GM19324 (cell line): ENCODE measurements around the gene TRIM17.

ENCODE experiments used
- ATAC-seq: cut with Tn5 transposase; IDR thresholded peaks from one replicate; pipeline ENCODE4 v1.9.1; 2021; ENCODE audit warnings: mild to moderate bottlenecking, moderate library complexity; ENCODE audit not compliant: unreplicated experiment, low FRiP score

Gene TRIM17

GRCh38 chr1:228371741-228372182 is 44.9 kb downstream of the TRIM17 start:
- no peak for ATAC-seq

- ATAC-seq = no peak
Observed at GRCh38 chr1:228370941-228371740, 45.5 kb downstream of the TRIM17 start.

- ATAC-seq = no peak
Observed at GRCh38 chr1:228370439-228370940, 46.2 kb downstream of the TRIM17 start.

GRCh38 chr1:228369608-228370438 is 46.8 kb downstream of the TRIM17 start:
- no peak for ATAC-seq

GRCh38 chr1:228368801-228369607 is 47.7 kb downstream of the TRIM17 start:
- no peak for ATAC-seq

GRCh38 chr1:228367798-228368791 is 48.6 kb downstream of the TRIM17 start:
- ATAC-seq = no peak

- ATAC-seq = no peak
Observed at GRCh38 chr1:228366866-228367741, 49.6 kb downstream of the TRIM17 start.

- ATAC-seq = no peak
Observed at GRCh38 chr1:228366062-228366865, 50.4 kb downstream of the TRIM17 start.

GRCh38 chr1:228365271-228366061 is 51.2 kb downstream of the TRIM17 start:
- no peak for ATAC-seq

GRCh38 chr1:228364706-228365213 is 51.9 kb downstream of the TRIM17 start:
- no peak for ATAC-seq

- no peak for ATAC-seq
Observed at GRCh38 chr1:228364068-228364705, 52.5 kb downstream of the TRIM17 start.

GRCh38 chr1:228363686-228364067 is 53.0 kb downstream of the TRIM17 start:
- no peak for ATAC-seq

GRCh38 chr1:228362884-228363450 is 53.7 kb downstream of the TRIM17 start:
- no peak for ATAC-seq

GRCh38 chr1:228362141-228362883 is 54.3 kb downstream of the TRIM17 start:
- ATAC-seq = no peak
